Keratinocyte (primary cell): ENCODE measurements around the gene MYL7.

Experiments used
- EZH2 ChIP-seq: IDR thresholded peaks from one replicate; pipeline ENCODE4 v1.6.1; 2012; ENCODE audit warnings: inconsistent platforms, mild to moderate bottlenecking, low read length, moderate library complexity
- TF ChIP-seq, protein P1 (sequence below), 3 experiments: IDR thresholded peaks in 1 of 3; conservative IDR thresholded peaks in 1 of 3; optimal IDR thresholded peaks in 1 of 3; 2 replicates in 2 of 3; 3 replicates in 1 of 3; pipeline versions ENCODE3 to v1.5.1; 2011; ENCODE audit warnings: low read length in 3 of 3, mild to moderate bottlenecking in 3 of 3, moderate library complexity in 2 of 3, control low read depth in 1 of 3, inconsistent platforms in 1 of 3; ENCODE audit not compliant: insufficient read depth in 2 of 3; ENCODE audit errors: extremely low read depth in 1 of 3

DNA sequence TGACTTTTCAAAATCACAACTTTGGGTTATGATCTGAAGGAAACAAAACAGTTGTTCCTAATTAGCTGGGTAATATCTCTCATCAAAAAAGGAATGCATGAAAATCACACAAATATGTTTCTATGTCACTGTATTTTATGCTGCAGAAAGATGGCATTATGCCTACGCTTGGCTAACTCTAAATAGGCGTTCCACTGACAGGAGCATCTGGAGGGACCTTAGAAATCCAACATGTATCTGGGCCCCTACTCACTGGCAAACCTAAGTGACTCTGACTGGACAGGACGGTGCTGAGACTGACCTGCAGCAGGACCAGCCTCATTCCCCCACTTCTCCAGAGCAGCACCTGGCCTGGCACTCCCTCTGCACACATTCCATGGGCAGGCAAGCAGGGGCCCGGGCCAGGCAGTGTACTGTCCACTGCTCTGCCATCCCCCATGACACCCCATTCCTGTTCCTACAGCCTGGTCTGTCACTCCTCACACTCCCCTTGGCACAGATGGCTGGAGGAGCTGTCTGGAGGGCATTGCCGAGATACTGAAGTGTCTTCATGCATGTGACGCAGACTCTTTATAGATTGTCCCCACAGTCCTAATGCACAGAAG is 2.6 kb upstream of the MYL7 start:
- TF ChIP-seq, protein P1, sequence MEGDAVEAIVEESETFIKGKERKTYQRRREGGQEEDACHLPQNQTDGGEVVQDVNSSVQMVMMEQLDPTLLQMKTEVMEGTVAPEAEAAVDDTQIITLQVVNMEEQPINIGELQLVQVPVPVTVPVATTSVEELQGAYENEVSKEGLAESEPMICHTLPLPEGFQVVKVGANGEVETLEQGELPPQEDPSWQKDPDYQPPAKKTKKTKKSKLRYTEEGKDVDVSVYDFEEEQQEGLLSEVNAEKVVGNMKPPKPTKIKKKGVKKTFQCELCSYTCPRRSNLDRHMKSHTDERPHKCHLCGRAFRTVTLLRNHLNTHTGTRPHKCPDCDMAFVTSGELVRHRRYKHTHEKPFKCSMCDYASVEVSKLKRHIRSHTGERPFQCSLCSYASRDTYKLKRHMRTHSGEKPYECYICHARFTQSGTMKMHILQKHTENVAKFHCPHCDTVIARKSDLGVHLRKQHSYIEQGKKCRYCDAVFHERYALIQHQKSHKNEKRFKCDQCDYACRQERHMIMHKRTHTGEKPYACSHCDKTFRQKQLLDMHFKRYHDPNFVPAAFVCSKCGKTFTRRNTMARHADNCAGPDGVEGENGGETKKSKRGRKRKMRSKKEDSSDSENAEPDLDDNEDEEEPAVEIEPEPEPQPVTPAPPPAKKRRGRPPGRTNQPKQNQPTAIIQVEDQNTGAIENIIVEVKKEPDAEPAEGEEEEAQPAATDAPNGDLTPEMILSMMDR (optimal IDR thresholded peaks at IDR 0.05 in 1 of 3, IDR thresholded peaks at IDR 0.05 in 1 of 3, conservative IDR thresholded peaks at IDR 0.05 in 1 of 3; ENCODE audit: extremely low read depth in 1 of 3, insufficient read depth in 2 of 3, low read length in 3 of 3), result no peak
- no peak for TF ChIP-seq EZH2
